GM18511 (cell line): ENCODE data around the gene OR2A7.
"Not testable (repeated sequence)": the region's sequence is repeated elsewhere in the genome, so short reads cannot be mapped to it uniquely, and the experiment has no call there.

Experiments used
- ATAC-seq: cut with Tn5 transposase; IDR thresholded peaks from one replicate; pipeline ENCODE4 v1.9.1; 2021; ENCODE audit warnings: mild to moderate bottlenecking, moderate library complexity; ENCODE audit not compliant: unreplicated experiment

OR2A7 gene, protein sequence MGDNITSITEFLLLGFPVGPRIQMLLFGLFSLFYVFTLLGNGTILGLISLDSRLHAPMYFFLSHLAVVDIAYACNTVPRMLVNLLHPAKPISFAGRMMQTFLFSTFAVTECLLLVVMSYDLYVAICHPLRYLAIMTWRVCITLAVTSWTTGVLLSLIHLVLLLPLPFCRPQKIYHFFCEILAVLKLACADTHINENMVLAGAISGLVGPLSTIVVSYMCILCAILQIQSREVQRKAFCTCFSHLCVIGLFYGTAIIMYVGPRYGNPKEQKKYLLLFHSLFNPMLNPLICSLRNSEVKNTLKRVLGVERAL

DNA sequence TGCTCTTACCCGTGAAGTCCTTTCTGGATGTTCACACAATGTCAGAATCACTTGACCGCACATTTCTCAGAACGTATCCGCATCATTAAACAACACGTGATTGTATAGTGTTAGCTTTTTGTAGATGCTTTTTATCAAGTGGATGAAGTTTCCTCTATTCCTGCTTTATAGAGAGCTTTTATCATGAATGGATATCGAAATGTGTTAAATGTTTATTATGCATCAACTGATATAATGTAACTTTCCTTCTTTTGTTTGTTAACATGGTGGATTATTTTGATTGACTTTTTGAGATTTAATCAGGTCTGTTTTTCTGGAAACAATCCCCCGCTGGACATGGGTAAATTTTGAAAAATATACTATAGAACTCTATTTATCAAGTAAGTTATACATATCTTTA lies at the start of gene OR2A7:
OR2A7 (minus strand) TSS at position 101 of the 400 bp plus-strand sequence. CDS start 5,164 bp downstream, outside the sequence.
- ATAC-seq, result not testable (repeated sequence)

DNA sequence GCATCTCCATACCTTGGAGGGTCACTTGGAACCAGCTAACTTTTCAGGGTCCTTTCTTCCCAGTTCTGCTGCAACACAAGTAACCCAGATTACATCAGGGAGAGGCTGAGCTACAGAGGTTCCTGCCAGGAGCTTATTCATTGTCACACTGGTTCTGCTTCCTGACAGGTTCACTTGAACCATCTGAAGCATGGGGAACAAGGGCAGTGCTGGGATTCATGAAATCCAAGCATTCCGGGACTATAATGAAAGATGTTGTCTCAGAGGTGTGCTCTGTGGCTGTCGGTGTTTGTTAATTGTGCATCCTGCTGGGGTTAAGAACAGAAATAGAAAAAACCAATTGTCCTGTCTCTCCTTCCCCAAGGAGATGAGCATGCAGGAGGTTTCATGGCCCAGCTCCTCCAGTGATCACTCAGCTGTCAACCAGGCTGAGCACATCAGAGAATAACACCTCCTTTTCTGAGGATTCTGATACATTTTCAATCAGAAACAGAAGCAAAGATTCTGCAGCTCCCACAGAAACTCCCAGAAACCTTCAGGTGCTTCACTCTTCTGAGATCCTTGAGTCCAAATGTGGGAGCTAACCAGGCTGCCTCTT lies 47.4 kb upstream of the OR2A7 start, which contains the start of gene OR2A1:
OR2A1 (plus strand) TSS at position 548 of the 598 bp plus-strand sequence. CDS start 5,706 bp downstream, outside the sequence.
- ATAC-seq, result not testable (repeated sequence)

DNA sequence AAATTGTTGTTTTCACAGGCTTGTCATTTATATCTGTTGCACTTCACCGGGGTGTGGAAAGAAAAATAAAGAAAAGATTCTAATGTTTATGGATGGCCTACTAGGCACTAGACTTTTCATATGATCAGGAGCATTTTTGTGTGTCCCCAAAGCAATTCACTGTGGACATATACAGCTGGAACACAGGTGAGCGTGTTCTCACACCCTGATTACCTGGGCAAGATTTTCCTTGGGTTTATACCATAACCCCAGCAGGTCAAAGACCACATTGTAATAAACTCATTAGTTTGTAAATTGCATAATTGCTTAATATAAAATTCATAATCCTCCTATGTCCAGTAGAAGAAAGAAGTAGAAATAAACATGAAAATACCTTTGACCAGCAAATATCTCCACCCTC lies 46.6 kb upstream of the OR2A7 start:
- ATAC-seq, result not testable (repeated sequence)

DNA sequence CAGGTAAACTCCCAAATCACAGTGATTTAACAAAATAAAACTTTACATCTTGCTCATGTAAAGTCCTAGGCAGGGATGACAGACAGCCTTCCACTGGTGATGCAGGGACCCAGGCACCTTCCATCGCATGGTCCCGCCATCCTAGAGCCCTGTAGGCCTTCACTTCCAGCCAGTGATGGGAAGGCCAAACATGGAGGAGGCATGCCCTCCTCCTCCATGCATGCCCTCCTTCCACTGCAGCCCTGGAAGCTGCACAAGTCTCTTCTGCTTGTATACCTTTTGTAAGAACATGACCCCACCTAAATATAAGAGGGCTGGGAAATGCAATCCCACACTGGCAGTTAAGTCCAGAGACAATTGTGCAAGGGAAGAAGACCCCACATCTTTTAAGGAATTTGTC lies 45.1 kb upstream of the OR2A7 start:
- not testable (repeated sequence) for ATAC-seq

DNA sequence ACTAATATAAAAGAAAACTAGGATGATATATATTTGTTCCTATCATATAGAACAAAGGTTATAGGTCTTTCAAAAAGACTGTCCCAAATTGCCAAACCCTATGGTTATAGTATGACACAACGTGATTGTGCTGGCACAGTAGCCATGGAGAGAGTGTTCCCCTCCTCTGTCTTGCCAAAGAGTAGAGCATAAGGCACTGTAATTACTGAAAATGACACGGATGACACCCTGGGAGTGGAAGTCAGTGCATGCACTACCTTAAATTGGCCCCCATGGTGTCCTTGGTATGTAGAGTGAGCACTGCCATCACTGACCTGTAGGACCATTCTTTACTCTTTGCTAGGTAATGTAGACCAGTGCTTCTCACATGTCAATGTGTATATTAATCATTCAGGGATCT lies 40.6 kb upstream of the OR2A7 start:
- ATAC-seq, result not testable (repeated sequence)

DNA sequence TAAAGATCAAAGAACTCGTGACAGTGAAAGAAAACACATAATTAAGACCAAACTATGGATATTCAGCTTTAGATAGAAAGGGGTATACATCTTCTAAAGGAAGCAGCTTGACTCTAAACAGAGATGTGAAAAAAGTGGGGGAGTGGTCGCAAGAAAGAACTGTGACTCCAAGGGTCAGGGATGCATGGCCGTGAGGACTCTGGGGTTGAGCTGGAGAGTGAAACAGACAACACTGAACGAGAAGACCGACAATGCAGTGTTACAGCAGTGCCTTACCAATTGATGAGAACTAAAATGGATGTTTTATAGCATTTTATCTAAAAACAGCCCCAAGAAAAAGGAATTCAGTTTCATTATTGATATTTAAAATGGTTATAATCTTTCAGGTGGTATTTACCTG lies 39.0 kb upstream of the OR2A7 start:
- not testable (repeated sequence) for ATAC-seq

DNA sequence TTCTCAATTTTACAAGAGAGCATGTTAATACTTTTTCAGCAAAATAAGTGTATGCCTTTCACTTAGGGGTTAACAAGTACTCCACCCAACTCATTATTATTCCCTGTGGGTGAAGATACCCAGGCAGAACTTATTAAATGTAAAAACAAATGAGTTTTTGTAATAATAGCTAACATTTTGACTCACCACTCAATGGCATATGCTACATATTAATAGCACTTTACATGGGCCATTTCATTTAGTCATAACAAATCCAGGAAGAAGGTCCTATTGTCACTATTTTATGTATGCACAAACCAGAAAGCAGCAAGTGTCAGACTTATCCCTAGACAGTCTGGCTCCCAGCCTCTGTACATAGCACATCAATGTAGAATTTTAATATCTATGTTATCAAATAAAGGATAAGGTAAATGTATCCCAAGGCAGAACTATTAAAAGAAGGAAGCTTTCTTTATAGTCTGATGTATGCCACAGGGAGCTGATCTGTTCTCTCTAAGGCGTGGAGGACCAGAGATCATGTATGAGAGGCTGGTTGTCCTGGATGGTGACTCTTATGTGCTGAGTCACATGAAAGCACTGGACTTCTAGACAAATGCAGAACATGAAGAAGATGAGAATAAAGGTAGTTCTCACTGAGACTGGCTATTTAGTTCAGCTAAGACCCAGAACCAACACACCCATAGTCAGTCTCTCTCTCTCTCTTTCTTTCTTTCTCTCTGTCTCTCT lies 38.1 kb upstream of the OR2A7 start:
- not testable (repeated sequence) for ATAC-seq

DNA sequence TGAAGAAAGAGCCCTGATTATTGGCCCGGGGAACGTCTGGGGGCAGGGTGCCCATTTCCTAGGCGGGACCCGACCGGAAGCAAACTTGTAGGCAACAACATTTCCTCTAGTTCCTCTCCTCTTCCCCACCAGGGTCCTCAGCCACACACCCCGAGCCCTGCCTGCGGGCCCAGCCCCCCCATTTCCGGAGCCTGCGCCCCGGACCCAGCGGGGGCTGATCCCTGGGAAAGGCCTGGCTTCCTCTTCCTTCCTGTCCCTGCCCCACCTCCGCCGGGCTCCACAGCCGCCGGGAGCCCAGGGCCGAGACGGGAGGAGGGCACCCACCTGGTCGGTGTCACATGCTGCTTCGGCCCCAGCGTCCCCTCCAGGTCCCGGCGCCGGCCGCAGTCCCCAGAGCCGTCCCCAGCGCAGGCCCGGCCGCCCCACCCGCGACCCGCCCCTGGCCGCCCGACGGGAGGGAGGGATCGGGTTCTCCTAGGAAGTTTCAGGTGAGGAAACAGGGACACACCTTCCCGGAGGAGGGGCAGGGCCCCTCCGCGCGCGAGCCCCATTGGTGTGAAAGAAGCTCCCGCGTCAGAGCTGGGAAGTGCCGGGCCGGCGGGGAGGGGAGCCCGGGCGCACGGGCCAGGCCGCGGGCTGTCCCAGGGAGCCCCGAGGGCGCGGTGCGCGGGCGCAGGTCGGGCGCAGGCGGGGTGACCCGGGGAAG lies 29.4 kb upstream of the OR2A7 start:
- ATAC-seq, result peak; percentile 79

DNA sequence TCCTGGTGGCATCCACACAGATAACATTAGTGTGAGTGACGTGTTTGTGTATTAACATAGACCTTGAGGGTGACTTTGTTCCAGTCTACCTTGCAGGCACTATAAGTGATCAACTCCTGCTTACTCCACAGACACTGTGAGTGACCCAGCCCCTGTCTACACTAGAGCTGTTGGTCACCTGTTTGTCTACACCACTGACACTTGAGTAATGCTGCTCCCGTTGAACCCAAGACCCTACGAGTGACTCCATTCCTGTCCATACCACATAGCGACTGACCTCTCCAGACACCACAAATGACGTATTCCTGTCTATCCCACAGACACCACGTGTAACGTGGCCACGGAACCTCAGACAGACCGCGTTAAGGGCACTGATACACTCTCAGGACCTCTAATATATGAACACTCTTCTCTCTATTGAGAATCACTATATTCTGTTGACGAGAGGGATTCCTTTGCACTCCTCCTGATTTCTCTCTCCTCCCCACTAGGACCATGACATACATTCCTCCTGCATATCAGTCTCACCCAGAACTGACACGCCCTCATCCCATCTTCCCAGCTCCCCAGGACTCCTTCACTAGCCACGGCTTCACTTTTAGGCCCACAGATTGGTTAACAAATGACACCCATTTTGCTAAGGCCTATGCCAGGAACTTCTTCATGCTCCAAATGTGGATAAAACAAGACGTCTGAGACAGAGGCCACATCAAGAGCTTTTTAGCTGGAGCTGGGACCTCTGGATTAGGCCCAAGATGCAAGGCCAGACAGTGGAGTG lies 28.0 kb upstream of the OR2A7 start:
- ATAC-seq, result not testable (repeated sequence)

DNA sequence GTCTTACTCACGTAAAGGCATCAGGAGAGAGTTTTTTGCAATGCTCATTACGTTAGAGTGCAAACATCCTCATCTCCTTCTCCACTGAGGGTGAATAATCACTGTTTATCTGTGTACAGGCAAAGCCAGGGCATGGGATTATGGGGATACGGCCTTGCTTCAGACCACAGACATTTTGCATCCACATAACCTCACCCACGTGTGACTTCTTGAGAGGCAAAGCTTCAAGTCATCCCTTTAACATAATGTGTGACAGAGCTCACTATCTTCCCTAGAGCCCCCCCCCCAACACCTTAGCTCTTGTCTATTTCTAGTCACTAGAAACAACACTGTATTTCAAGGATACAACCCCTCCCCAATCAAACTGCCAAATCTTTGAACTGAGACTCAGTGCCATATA lies 27.0 kb upstream of the OR2A7 start:
- ATAC-seq, result not testable (repeated sequence)

DNA sequence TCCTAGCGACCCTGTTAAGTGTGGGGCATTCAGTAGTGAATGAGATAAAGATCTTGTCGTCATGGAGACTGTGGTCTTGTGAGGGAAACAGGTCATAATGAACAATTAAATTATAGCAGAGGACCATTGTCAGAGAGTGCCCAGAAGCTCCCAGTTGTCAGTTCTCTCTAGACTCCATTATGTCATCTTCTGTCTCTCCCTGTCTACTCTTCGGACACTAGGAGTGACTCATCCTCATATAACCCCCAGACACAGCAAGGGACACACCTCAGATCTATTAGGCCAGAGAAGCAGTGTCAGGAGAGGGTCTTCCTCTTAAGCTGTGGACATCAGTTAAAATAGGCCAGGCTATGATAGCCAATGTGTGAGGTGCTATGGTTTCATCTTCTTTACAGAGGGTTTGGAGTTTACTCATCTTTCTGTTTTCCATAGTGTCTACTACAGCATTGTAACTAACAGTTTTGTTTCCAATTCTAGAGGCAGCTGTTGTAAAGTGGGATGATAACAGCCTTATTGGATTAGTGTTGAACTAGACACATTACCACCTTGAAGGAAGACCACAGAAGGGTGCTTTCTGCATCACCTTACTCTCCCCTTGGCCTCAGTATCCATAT lies 22.7 kb upstream of the OR2A7 start:
- not testable (repeated sequence) for ATAC-seq

DNA sequence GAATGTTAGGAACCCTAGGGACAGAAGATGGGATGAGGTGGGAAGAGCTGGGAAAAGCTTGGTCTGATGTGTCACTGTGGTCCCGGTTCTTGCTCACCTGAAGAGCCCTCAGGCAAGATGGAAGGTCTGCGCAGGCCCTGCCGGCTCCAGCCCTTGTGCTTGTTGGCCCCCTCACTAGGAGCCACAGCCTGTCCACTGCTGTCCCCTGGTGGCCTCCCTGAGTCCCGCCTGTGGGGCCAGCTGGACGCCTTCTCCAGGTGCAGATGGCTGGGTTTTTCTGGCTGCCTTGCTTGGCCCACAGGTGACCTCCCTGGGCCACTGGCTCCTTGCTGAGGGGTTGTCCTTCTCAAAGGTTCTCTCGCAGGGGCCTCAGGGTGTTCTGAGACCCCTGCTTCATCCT lies 19.1 kb upstream of the OR2A7 start:
- not testable (repeated sequence) for ATAC-seq

DNA sequence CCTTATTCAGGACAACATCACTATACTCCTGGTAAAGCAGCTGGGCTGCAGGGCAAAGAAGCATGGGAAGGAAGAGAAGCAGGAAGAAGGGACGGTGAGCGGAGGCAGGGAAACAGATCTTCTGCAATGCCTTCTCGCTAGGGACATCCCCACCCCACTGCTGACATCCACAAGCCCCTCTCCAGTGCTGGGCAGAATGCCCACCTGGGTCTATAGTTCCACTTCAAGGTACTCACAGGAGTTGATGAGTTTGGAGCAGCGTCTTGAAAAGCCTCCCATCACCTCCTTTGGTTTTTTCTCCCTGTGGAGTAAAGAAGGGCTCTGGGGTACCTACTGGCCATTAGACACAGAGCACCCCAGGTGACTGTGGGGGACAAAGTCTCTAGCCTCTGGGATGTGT lies 17.9 kb upstream of the OR2A7 start:
- not testable (repeated sequence) for ATAC-seq

DNA sequence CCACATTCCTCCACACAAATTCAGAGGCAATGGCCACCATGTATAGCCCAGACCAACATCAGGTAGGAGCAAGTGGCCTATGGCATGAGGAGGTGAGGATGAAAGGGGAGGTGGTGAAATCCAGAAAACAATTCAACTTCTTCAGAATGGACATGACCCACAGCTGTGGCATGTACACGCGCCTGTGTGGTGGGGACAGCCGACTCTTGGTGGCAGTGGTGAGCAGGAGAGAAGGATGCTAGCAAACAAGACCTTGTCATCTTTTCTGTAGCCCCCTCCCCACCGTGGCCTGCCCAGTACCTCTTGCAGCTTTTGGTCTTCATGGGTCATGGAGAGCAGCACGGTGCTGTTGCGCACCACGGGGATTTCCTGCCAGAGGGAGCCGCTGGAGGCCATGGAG lies 17.4 kb upstream of the OR2A7 start:
- not testable (repeated sequence) for ATAC-seq

DNA sequence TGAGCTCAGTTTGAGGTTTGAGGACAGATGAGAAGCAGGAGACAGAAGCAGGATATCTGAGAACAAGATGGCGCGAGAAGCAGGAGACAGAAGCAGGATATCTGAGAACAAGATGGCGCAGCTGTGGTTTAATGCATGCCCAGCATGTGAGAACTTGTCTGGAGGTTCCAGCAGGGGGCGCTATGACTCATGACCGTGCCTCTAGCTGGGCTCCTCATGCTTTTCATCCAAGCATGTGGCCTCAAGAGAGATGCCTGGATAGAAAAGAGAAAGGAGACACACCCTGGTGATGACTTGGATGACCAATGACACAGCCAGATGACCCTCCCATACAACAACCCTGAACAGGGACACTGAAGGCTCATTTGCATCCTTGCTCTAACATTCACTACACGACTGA lies 15.4 kb upstream of the OR2A7 start:
- ATAC-seq, result peak; percentile 50

DNA sequence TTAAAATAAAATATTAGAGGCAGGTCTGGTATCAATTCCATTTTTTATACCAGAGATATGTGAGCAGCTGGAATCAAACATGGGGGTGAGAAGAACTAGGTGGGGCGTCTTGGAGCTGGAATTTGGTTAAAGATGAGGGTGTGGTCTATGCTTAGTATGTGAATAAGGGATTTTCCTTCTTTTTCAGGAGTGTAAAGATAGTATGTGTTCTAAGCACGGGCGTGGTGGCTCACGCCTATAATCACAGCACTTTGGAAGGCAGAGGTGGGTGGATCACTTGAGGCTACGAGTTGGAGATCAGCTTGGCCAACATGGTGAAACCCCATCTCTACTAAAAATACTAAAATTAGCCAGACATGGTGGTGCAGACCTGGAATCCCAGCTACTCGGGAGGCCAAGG lies 10.7 kb upstream of the OR2A7 start:
- ATAC-seq, result not testable (repeated sequence)

DNA sequence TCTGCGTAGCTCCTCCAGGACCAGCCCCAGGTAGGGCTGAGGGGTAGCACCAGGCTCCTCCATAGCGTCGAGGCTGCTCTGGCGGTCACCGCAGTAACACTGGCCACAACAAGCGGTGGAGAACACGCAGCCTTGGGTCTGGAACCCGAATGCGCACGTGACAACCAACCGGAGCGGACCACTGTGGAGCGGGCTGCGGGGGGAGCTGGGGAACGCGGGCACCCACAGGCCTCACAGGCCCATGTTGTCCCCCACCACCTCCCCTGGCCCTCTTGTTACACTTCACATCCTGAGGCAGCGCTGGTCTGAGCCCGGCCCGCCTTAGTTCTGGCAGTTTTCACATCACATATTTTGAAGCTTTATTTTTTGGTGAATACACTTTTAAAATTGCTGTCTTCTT lies 4.6 kb upstream of the OR2A7 start, which contains the start of gene CTAGE8:
CTAGE8 (minus strand) TSS at position 101 of the 400 bp plus-strand sequence; CDS start at position 63, 38 bp downstream.
- not testable (repeated sequence) for ATAC-seq

DNA sequence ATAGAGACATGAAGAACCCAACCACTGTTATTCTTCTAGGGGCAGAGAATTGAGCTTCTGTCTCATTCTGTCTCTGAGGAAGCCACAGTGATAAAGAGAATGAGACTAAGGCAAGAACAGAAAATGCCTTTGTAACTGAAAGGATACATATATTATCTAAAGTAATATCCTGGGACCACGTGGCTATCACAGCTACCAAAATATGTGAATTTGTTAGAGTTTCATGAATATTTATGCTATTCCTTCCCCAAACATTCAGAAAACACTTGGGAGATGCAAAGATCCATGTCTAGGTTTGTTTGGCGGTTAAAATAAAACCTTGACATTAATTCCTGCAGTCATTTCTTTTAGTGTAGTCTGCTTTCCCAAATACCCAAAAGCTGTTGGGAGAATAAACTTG lies 2.5 kb downstream of the OR2A7 start:
- ATAC-seq, result not testable (repeated sequence)

DNA sequence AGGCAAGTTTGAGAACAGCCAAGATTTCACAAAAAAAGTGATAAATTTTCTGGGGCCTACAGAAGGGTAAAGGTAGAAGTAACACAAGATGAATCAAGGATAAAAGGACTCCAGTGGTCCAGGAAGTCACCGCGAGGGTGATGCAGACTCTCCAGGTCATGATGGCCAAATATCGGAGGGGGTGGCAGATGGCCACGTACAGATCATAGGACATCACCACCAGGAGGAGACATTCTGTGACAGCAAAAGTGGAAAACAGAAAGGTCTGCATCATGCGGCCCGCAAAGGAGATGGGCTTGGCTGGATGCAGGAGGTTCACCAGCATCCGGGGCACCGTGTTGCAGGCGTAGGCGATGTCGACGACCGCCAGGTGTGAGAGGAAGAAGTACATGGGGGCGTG lies 5.5 kb downstream of the OR2A7 start:
- not testable (repeated sequence) for ATAC-seq

DNA sequence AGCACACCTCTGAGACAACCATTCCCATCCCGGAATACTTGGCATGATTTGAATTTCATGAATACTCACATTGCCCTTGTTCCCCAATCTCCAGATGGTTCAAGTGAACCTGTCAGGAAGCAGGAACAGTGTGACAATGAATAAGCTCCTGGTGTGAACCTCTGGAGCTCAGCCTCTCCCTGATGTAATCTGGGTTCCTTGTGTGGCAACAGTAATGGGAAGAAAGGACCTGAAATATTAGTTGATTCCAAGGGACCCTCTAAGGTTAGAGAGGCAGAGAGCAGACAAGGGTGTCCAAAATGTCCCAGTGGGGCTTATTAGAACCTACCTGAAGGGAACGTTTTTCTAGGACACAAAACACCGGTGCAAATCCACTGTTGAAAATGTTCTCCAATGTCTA lies 8.5 kb downstream of the OR2A7 start:
- no peak for ATAC-seq
